ENCODE results near the gene CCDC9B.

Gene CCDC9B

GRCh38 chr15:40328176-40328575 is 12.6 kb downstream of the CCDC9B start:
- no peak for DNase-seq

- DNase-seq: no peak
These were observed 13.3 kb downstream of the CCDC9B start for GRCh38 chr15:40327457-40327856.

GRCh38 chr15:40325700-40326099 is 15.0 kb downstream of the CCDC9B start:
- no peak for DNase-seq

GRCh38 chr15:40325188-40325587 is 15.6 kb downstream of the CCDC9B start:
- no peak for DNase-seq

- DNase-seq: no peak
These were observed 16.5 kb downstream of the CCDC9B start for GRCh38 chr15:40323953-40324937.

GRCh38 chr15:40323239-40323952 is 17.3 kb downstream of the CCDC9B start, which contains the start of gene INAFM2:
TSS of gene INAFM2 (plus strand) at chr15:40323692. CDS start at chr15:40324056, 364 bp downstream.
- peak; percentile 90 for DNase-seq

- no peak for DNase-seq
These were observed 18.1 kb downstream of the CCDC9B start for GRCh38 chr15:40322531-40323238.

- peak; percentile 52 for DNase-seq
These were observed 19.8 kb downstream of the CCDC9B start for GRCh38 chr15:40320931-40321371.

GRCh38 chr15:40320409-40320808 is 20.3 kb downstream of the CCDC9B start:
- no peak for DNase-seq

GRCh38 chr15:40317580-40317979 is 23.2 kb downstream of the CCDC9B start:
- DNase-seq: no peak

GRCh38 chr15:40316931-40317330 is 23.8 kb downstream of the CCDC9B start:
- no peak for DNase-seq

GRCh38 chr15:40314723-40315276 is 25.9 kb downstream of the CCDC9B start:
- no peak for DNase-seq

GRCh38 chr15:40313531-40314398 is 27.0 kb downstream of the CCDC9B start:
- peak; percentile 94 for DNase-seq

- DNase-seq: no peak
These were observed 28.2 kb downstream of the CCDC9B start for GRCh38 chr15:40312370-40313158.

GRCh38 chr15:40310993-40311392 is 29.7 kb downstream of the CCDC9B start:
- no peak for DNase-seq

GRCh38 chr15:40310001-40310959 is 30.5 kb downstream of the CCDC9B start:
- DNase-seq: no peak

GRCh38 chr15:40309344-40309862 is 31.3 kb downstream of the CCDC9B start:
- DNase-seq: no peak

- no peak for DNase-seq
These were observed 33.1 kb downstream of the CCDC9B start, which contains the start of gene PLCB2 for GRCh38 chr15:40307421-40308211. TSS of gene PLCB2 (minus strand) at chr15:40307935. CDS start at chr15:40307672, 263 bp downstream.
